Keratinocyte (primary cell): Measurements from ENCODE around the gene GNPAT.

Source experiments
- EZH2 ChIP-seq: IDR thresholded peaks from one replicate; pipeline ENCODE4 v1.6.1; 2012; ENCODE audit warnings: inconsistent platforms, mild to moderate bottlenecking, low read length, moderate library complexity
- TF ChIP-seq, protein P1 (sequence below), 3 experiments: IDR thresholded peaks in 1 of 3; conservative IDR thresholded peaks in 1 of 3; optimal IDR thresholded peaks in 1 of 3; 2 replicates in 2 of 3; 3 replicates in 1 of 3; pipeline versions ENCODE3 to v1.5.1; 2011; ENCODE audit warnings: low read length in 3 of 3, mild to moderate bottlenecking in 3 of 3, moderate library complexity in 2 of 3, control low read depth in 1 of 3, inconsistent platforms in 1 of 3; ENCODE audit not compliant: insufficient read depth in 2 of 3; ENCODE audit errors: extremely low read depth in 1 of 3

DNA sequence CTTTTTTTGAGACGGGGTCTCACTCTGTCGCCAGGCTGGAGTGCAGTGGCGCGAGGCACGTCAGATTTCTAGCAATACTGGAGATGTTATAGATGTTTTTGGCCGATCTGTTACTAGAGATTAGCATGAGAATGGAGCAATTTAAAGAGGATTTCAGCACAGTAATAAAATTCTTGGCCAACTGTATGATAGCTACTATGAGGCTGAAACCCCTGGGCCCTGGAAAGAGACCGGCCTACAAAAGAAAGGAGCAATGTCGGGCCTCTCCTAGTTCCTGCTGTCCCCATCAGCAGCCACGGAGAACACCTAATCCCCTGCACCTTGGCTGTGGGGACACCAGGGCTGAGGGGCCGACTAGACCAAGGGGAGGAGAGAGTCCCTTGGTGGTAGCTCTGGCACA lies 9.5 kb upstream of the GNPAT start:
- TF ChIP-seq, protein P1, sequence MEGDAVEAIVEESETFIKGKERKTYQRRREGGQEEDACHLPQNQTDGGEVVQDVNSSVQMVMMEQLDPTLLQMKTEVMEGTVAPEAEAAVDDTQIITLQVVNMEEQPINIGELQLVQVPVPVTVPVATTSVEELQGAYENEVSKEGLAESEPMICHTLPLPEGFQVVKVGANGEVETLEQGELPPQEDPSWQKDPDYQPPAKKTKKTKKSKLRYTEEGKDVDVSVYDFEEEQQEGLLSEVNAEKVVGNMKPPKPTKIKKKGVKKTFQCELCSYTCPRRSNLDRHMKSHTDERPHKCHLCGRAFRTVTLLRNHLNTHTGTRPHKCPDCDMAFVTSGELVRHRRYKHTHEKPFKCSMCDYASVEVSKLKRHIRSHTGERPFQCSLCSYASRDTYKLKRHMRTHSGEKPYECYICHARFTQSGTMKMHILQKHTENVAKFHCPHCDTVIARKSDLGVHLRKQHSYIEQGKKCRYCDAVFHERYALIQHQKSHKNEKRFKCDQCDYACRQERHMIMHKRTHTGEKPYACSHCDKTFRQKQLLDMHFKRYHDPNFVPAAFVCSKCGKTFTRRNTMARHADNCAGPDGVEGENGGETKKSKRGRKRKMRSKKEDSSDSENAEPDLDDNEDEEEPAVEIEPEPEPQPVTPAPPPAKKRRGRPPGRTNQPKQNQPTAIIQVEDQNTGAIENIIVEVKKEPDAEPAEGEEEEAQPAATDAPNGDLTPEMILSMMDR (optimal IDR thresholded peaks at IDR 0.05 in 1 of 3, IDR thresholded peaks at IDR 0.05 in 1 of 3, conservative IDR thresholded peaks at IDR 0.05 in 1 of 3; ENCODE audit: extremely low read depth in 1 of 3, insufficient read depth in 2 of 3, low read length in 3 of 3) = no peak
- TF ChIP-seq EZH2 = no peak
